Activated naive CD4-positive, alpha-beta T cell treated with anti-CD3 and anti-CD28 coated beads, Interleukin-2, amount 50 U/mL, for 72 hours (primary cell): ENCODE results near the gene ICAM1. TPM values are rescaled to one million over a fixed set of nuclear protein-coding genes. Genes with fewer than 3 reads are reported as not detected.
A peak's percentile ranks its signal among the peaks of the same experiment; 100 is the strongest.

Source experiments
- ATAC-seq, 2 donors: fragments of 150-1000 bp; cut with Tn5 transposase; 2 replicates each; pipeline ENCODE4 v1.10.0; 2021; ENCODE audit warnings: mild to moderate bottlenecking in 2 of 2, moderate library complexity in 2 of 2
- DNase-seq, 2 donors: peaks; one replicate each; pipeline ENCODE4 v3.0.0; 2021 to 2022; ENCODE audit warnings: low spot score in 2 of 2
- H3K27ac Mint-ChIP-seq, 2 donors: one replicate each; pipeline ENCODE4 v1.8.0; 2022; ENCODE audit warnings: mild to moderate bottlenecking in 2 of 2, mixed read lengths in 2 of 2
- H3K36me3 Mint-ChIP-seq, 2 donors: one replicate each; pipeline ENCODE4 v1.8.0; 2022; ENCODE audit warnings: mixed read lengths in 2 of 2
- H3K9me3 Mint-ChIP-seq, 2 donors: one replicate each; pipeline ENCODE4 v1.8.0; 2022; ENCODE audit warnings: mixed read lengths in 2 of 2
- total RNA-seq, 2 donors: library from RNA; stranded (reverse); gene quantifications; one replicate each; pipeline ENCODE4 v1.2.3, GENCODE V29; 2022

ICAM1 gene
- total RNA-seq, 2 donors from 2014 or later = 15.7 to 33.1 TPM

DNA sequence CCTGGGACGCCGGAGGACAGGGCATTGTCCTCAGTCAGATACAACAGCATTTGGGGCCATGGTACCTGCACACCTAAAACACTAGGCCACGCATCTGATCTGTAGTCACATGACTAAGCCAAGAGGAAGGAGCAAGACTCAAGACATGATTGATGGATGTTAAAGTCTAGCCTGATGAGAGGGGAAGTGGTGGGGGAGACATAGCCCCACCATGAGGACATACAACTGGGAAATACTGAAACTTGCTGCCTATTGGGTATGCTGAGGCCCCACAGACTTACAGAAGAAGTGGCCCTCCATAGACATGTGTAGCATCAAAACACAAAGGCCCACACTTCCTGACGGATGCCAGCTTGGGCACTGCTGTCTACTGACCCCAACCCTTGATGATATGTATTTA is 14.5 kb downstream of the ICAM1 start:
- H3K36me3 Mint-ChIP-seq = peaks cover 4 to 12% of the 10 kb centered on the region in 2 donors
- no peaks in the 10 kb centered on the region for H3K9me3 Mint-ChIP-seq
- ATAC-seq = no peak
- no peak for DNase-seq
- no peak overlapping the region for H3K27ac Mint-ChIP-seq

DNA sequence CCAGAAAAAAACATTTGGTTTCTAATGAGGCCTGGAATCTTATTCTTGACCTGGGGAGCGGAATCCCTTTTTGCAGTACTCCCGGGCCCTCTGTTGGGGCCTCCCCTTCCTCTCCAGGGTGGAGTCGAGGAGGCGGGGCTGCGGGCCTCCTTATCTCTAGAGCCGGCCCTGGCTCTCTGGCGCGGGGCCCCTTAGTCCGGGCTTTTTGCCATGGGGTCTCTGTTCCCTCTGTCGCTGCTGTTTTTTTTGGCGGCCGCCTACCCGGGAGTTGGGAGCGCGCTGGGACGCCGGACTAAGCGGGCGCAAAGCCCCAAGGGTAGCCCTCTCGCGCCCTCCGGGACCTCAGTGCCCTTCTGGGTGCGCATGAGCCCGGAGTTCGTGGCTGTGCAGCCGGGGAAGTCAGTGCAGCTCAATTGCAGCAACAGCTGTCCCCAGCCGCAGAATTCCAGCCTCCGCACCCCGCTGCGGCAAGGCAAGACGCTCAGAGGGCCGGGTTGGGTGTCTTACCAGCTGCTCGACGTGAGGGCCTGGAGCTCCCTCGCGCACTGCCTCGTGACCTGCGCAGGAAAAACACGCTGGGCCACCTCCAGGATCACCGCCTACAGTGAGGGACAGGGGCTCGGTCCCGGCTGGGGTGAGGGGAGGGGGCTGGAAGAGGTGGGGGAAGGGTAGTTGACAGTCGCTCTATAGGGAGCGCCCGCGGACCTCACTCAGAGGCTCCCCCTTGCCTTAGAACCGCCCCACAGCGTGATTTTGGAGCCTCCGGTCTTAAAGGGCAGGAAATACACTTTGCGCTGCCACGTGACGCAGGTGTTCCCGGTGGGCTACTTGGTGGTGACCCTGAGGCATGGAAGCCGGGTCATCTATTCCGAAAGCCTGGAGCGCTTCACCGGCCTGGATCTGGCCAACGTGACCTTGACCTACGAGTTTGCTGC is 16.1 kb downstream of the ICAM1 start, which contains the start of gene ICAM4:
ICAM4 (plus strand) TSS at position 153 of the 935 bp plus-strand sequence; CDS start at position 211, 58 bp downstream.
- ATAC-seq (peak; percentile 22 to 37), DNase-seq (peak in 1 of 2 donors; percentile 42)
- Mint-ChIP-seq H3K36me3 (peaks cover 8 to 12% of the 10 kb centered on the region in 2 donors), H3K9me3 (no peaks in the 10 kb centered on the region), H3K27ac (peak within 1 kb of the TSS in 1 of 2 donors; percentile 50)

DNA sequence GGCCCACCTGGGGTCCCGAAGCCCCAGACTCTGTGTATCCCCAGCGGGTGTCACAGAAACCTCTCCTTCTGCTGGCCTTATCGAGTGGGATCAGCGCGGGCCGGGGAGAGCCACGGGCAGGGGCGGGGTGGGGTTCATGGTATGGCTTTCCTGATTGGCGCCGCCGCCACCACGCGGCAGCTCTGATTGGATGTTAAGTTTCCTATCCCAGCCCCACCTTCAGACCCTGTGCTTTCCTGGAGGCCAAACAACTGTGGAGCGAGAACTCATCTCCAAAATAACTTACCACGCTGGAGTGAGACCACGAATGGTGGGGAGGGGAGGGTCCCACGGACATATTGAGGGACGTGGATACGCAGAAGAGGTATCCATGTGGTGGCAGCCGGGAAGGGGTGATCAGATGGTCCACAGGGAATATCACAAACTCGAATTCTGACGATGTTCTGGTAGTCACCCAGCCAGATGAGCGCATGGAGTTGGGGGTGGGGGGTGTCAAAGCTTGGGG is 17.8 kb downstream of the ICAM1 start:
- Mint-ChIP-seq H3K27ac (peak overlapping the region in 1 of 2 donors; percentile 55), H3K36me3 (peaks cover 10 to 20% of the 10 kb centered on the region in 2 donors), H3K9me3 (no peaks in the 10 kb centered on the region)
- DNase-seq (peak in 1 of 2 donors; percentile 56), ATAC-seq (peak; percentile 13 to 47)

- no peaks in the 10 kb centered on the region for H3K9me3 Mint-ChIP-seq
- H3K27ac Mint-ChIP-seq = peak overlapping the region in 1 of 2 donors; percentile 55
- H3K36me3 Mint-ChIP-seq = peaks cover 10 to 20% of the 10 kb centered on the region in 2 donors
- ATAC-seq = peak; percentile 35 to 39
- peak in 1 of 2 donors; percentile 69 for DNase-seq
Measured at GRCh38 chr19:10289167-10289835, 18.4 kb downstream of the ICAM1 start.

GRCh38 chr19:10289836-10290356 is 19.0 kb downstream of the ICAM1 start, which contains the start of gene ICAM5:
ICAM5 (plus strand) TSS chr19:10289952; CDS start chr19:10290044, 92 bp downstream.
- peak in 1 of 2 donors; percentile 47 for DNase-seq
- Mint-ChIP-seq H3K36me3 (peaks cover 14 to 17% of the 10 kb centered on the region in 2 donors), H3K27ac (peak within 1 kb of the TSS in 1 of 2 donors; percentile 55), H3K9me3 (no peaks in the 10 kb centered on the region)
- peak in 1 of 2 donors; percentile 11 for ATAC-seq

GRCh38 chr19:10290357-10290875 is 19.5 kb downstream of the ICAM1 start:
- Mint-ChIP-seq H3K36me3 (peaks cover 13 to 14% of the 10 kb centered on the region in 2 donors), H3K9me3 (no peaks in the 10 kb centered on the region), H3K27ac (no peak overlapping the region)
- no peak for ATAC-seq
- peak in 1 of 2 donors; percentile 27 for DNase-seq

DNA sequence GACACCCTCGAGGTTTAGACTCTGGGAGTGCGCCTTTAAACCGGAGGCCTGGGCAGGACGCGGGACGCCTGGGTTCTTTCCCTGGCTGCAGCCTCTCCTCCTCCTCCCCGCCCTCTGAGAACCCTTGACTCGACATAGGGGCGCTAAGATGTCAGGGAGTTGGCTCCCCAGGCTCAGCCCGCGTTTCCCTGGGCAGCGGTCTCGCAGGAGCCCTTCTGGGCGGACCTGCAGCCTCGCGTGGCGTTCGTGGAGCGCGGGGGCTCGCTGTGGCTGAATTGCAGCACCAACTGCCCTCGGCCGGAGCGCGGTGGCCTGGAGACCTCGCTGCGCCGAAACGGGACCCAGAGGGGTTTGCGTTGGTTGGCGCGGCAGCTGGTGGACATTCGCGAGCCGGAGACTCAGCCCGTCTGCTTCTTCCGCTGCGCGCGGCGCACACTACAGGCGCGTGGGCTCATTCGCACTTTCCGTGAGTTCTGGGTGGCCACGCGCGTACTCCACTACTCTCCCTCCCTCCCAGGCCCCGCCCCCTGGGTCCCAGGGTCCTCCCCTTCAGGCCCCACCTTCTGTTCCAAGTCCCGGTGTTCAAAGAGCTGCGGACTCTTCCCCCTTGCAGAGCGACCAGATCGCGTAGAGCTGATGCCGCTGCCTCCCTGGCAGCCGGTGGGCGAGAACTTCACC is 20.1 kb downstream of the ICAM1 start:
- ATAC-seq (peak in 1 of 2 donors; percentile 25), DNase-seq (peak in 1 of 2 donors; percentile 63)
- Mint-ChIP-seq H3K27ac (no peak overlapping the region), H3K9me3 (no peaks in the 10 kb centered on the region), H3K36me3 (peaks cover 14% of the 10 kb centered on the region in 2 donors)

DNA sequence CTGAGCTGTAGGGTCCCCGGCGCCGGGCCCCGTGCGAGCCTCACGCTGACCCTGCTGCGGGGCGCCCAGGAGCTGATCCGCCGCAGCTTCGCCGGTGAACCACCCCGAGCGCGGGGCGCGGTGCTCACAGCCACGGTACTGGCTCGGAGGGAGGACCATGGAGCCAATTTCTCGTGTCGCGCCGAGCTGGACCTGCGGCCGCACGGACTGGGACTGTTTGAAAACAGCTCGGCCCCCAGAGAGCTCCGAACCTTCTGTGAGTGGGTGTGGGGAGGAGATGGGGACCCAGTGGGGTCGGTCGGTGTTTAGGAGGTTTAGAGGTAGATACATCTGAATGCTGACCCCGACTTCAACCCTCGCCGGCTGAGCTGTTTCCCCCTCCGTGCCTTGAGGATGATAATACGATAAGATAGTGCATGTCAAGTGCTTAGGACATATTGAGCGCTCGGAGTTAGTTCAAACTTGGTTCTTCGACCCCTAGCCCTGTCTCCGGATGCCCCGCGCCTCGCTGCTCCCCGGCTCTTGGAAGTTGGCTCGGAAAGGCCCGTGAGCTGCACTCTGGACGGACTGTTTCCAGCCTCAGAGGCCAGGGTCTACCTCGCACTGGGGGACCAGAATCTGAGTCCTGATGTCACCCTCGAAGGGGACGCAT is 20.8 kb downstream of the ICAM1 start:
- H3K27ac Mint-ChIP-seq = peak overlapping the region in 1 of 2 donors; percentile 38
- no peaks in the 10 kb centered on the region for H3K9me3 Mint-ChIP-seq
- peak in 1 of 2 donors; percentile 1 for ATAC-seq
- H3K36me3 Mint-ChIP-seq = peaks cover 14% of the 10 kb centered on the region in 2 donors
- DNase-seq = no peak

DNA sequence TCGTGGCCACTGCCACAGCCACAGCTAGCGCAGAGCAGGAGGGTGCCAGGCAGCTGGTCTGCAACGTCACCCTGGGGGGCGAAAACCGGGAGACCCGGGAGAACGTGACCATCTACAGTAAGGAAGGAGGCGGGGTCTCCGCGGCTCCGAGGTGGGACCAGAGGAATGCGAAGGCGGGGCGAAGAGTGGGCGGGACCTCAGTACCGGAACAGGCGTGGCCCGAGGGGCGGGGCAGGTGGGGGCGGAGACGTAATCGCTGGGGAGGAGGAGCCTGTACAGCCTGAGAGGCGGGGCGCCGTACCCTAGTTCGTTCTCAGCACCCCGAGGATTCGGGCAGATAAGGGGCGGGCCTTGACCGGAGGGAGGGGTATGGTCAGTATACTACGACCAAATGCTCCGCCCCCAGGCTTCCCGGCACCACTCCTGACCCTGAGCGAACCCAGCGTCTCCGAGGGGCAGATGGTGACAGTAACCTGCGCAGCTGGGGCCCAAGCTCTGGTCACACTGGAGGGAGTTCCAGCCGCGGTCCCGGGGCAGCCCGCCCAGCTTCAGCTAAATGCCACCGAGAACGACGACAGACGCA is 21.4 kb downstream of the ICAM1 start:
- peak in 1 of 2 donors; percentile 84 for DNase-seq
- H3K36me3 Mint-ChIP-seq = peaks cover 14% of the 10 kb centered on the region in 2 donors
- no peaks in the 10 kb centered on the region for H3K9me3 Mint-ChIP-seq
- peak; percentile 40 to 65 for ATAC-seq
- H3K27ac Mint-ChIP-seq = peak overlapping the region in 1 of 2 donors; percentile 38

GRCh38 chr19:10292789-10293636 is 22.1 kb downstream of the ICAM1 start:
- DNase-seq = no peak
- no peaks in the 10 kb centered on the region for H3K9me3 Mint-ChIP-seq
- peak overlapping the region in 1 of 2 donors; percentile 75 for H3K27ac Mint-ChIP-seq
- peaks cover 10 to 14% of the 10 kb centered on the region in 2 donors for H3K36me3 Mint-ChIP-seq
- no peak for ATAC-seq

GRCh38 chr19:10293637-10294367 is 22.9 kb downstream of the ICAM1 start:
- peaks cover 10 to 14% of the 10 kb centered on the region in 2 donors for H3K36me3 Mint-ChIP-seq
- H3K27ac Mint-ChIP-seq = no peak overlapping the region
- DNase-seq (no peak), ATAC-seq (no peak)
- no peaks in the 10 kb centered on the region for H3K9me3 Mint-ChIP-seq

- ATAC-seq = no peak
- no peaks in the 10 kb centered on the region for H3K9me3 Mint-ChIP-seq
Measured at GRCh38 chr19:10294368-10294697, 23.4 kb downstream of the ICAM1 start.

DNA sequence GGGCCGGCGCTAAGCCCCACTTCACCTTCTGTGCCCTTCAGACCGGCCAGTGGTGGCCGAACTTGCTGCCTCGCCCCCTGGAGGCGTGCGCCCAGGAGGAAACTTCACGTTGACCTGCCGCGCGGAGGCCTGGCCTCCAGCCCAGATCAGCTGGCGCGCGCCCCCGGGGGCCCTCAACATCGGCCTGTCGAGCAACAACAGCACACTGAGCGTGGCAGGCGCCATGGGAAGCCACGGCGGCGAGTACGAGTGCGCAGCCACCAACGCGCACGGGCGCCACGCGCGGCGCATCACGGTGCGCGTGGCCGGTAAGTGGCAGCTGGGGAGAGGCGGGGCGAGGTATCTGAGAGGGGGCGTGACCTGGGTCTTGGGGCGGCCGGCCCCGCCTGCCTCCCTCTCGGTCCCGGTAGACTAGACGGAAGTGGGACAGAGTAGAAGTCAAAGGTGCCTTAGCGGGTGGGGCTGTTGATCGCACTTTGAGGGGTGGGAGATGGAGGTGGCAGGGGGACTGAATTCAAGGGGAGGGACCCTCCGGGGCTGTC is 24.5 kb downstream of the ICAM1 start:
- DNase-seq (peak in 1 of 2 donors; percentile 59), ATAC-seq (peak; percentile 52 to 62)
- Mint-ChIP-seq H3K27ac (no peak overlapping the region), H3K36me3 (peaks cover 10 to 14% of the 10 kb centered on the region in 2 donors), H3K9me3 (no peaks in the 10 kb centered on the region)

More at GRCh38 chr19:10294368-10294697, 23.4 kb downstream of the ICAM1 start:
- Mint-ChIP-seq H3K36me3 (peaks cover 10 to 14% of the 10 kb centered on the region in 2 donors), H3K27ac (no peak overlapping the region)
- no peak for DNase-seq
